Mammary epithelial cell (primary cell): ENCODE measurements around the gene BHLHE23.

Source experiments
- CTCF ChIP-seq, 2 donors: IDR thresholded peaks in 1 of 2; conservative IDR thresholded peaks in 1 of 2; 2 replicates each; pipeline ENCODE4 v1.5.1; 2011 to 2012; ENCODE audit warnings: inconsistent platforms in 2 of 2, low read length in 2 of 2, mild to moderate bottlenecking in 2 of 2, control low read depth in 1 of 2, low read depth in 1 of 2; ENCODE audit not compliant: insufficient read depth in 1 of 2; ENCODE audit errors: extremely low read depth in 1 of 2
- EZH2 ChIP-seq: IDR thresholded peaks from 2 replicates; pipeline ENCODE4 v1.6.1; 2012; ENCODE audit warnings: low read length, inconsistent platforms, borderline replicate concordance

- TF ChIP-seq CTCF (conservative IDR thresholded peaks at IDR 0.05 in 1 of 2, IDR thresholded peaks at IDR 0.05 in 1 of 2; ENCODE audit: extremely low read depth in 1 of 2, insufficient read depth in 1 of 2, low read depth in 1 of 2, low read length in 2 of 2) (no peak), EZH2 (no peak)
These were observed 6.4 kb upstream of the BHLHE23 start for GRCh38 chr20:63013207-63013606.
